Mammary epithelial cell (primary cell): Measurements from ENCODE around the gene TRPT1.

ENCODE experiments used
- CTCF ChIP-seq, 2 donors: IDR thresholded peaks in 1 of 2; conservative IDR thresholded peaks in 1 of 2; 2 replicates each; pipeline ENCODE4 v1.5.1; 2011 to 2012; ENCODE audit warnings: inconsistent platforms in 2 of 2, low read length in 2 of 2, mild to moderate bottlenecking in 2 of 2, control low read depth in 1 of 2, low read depth in 1 of 2; ENCODE audit not compliant: insufficient read depth in 1 of 2; ENCODE audit errors: extremely low read depth in 1 of 2
- EZH2 ChIP-seq: IDR thresholded peaks from 2 replicates; pipeline ENCODE4 v1.6.1; 2012; ENCODE audit warnings: low read length, inconsistent platforms, borderline replicate concordance

- no peak for TF ChIP-seq CTCF (conservative IDR thresholded peaks at IDR 0.05 in 1 of 2, IDR thresholded peaks at IDR 0.05 in 1 of 2; ENCODE audit: extremely low read depth in 1 of 2, insufficient read depth in 1 of 2, low read depth in 1 of 2, low read length in 2 of 2)
- TF ChIP-seq EZH2, result no peak
Observed at GRCh38 chr11:64231546-64231945, 5.6 kb upstream of the TRPT1 start.
